ENCODE data around the gene SUPT5H.

The SUPT5H gene

GRCh38 chr19:39411081-39411831, 34.1 kb upstream of the SUPT5H start:
- Histone ChIP-seq H3F3A (ENCODE audit: insufficient read depth) (peaks cover 46% of the 10 kb centered on the region), H3K9me2 (replicated peaks; ENCODE audit: insufficient read depth, low read length) (no peaks in the 10 kb centered on the region), H3K27ac (ENCODE audit: low read depth, low read length) (peak overlapping the region; percentile 98), H3K4me2 (ENCODE audit: low read depth, low read length, poor library complexity, severe bottlenecking) (peak overlapping the region; percentile 97), H3K27me3 (ENCODE audit: low read length) (no peaks in the 10 kb centered on the region), H3K79me2 (ENCODE audit: insufficient read depth, low read length) (peaks cover 29% of the 10 kb centered on the region), H3K36me3 (ENCODE audit: low read length) (no peaks in the 10 kb centered on the region), H4K20me1 (ENCODE audit: low read depth, low read length) (no peaks in the 10 kb centered on the region), H3K4me3 (ENCODE audit: insufficient read depth, low read length, poor library complexity, severe bottlenecking) (peak overlapping the region; percentile 41), H2AFZ (ENCODE audit: low read depth, low read length, severe bottlenecking) (no peak overlapping the region), H3K9ac (ENCODE audit: low read length) (peak overlapping the region; percentile 94), H3K9me3 (ENCODE audit: insufficient read depth, low read length) (no peaks in the 10 kb centered on the region)
- TF ChIP-seq CTCF (IDR thresholded peaks at IDR 0.05; ENCODE audit: insufficient read depth, low read length, poor library complexity, severe bottlenecking) (no peak), EZH2phosphoT487 (conservative IDR thresholded peaks at IDR 0.05; ENCODE audit: low read length) (no peak)

GRCh38 chr19:39411832-39412099, 33.6 kb upstream of the SUPT5H start:
- peak overlapping the region; percentile 94 for H3K9ac ChIP-seq (ENCODE audit: low read length)
- TF ChIP-seq EZH2phosphoT487 (conservative IDR thresholded peaks at IDR 0.05; ENCODE audit: low read length) (no peak), CTCF (IDR thresholded peaks at IDR 0.05; ENCODE audit: insufficient read depth, low read length, poor library complexity, severe bottlenecking) (peak; percentile 78)
- H3K4me3 ChIP-seq (ENCODE audit: insufficient read depth, low read length, poor library complexity, severe bottlenecking): peak overlapping the region; percentile 41
- no peaks in the 10 kb centered on the region for H3K9me2 ChIP-seq (replicated peaks; ENCODE audit: insufficient read depth, low read length)
- no peaks in the 10 kb centered on the region for H3K36me3 ChIP-seq (ENCODE audit: low read length)
- peaks cover 45% of the 10 kb centered on the region for H3F3A ChIP-seq (ENCODE audit: insufficient read depth)
- no peaks in the 10 kb centered on the region for H4K20me1 ChIP-seq (ENCODE audit: low read depth, low read length)
- peaks cover 29% of the 10 kb centered on the region for H3K79me2 ChIP-seq (ENCODE audit: insufficient read depth, low read length)
- H3K27ac ChIP-seq (ENCODE audit: low read depth, low read length): peak overlapping the region; percentile 98
- H3K27me3 ChIP-seq (ENCODE audit: low read length): no peaks in the 10 kb centered on the region
- peak overlapping the region; percentile 97 for H3K4me2 ChIP-seq (ENCODE audit: low read depth, low read length, poor library complexity, severe bottlenecking)
- H2AFZ ChIP-seq (ENCODE audit: low read depth, low read length, severe bottlenecking): no peak overlapping the region
- no peaks in the 10 kb centered on the region for H3K9me3 ChIP-seq (ENCODE audit: insufficient read depth, low read length)

GRCh38 chr19:39412100-39412866, 33.1 kb upstream of the SUPT5H start, which contains the start of gene PLEKHG2:
PLEKHG2 (plus strand) TSS chr19:39412669; CDS start chr19:39414087, 1,418 bp downstream.
- Histone ChIP-seq H3K36me3 (ENCODE audit: low read length) (no peaks in the 10 kb centered on the region), H3K79me2 (ENCODE audit: insufficient read depth, low read length) (peaks cover 27% of the 10 kb centered on the region), H3K27ac (ENCODE audit: low read depth, low read length) (peak within 1 kb of the TSS; percentile 98), H3K9me3 (ENCODE audit: insufficient read depth, low read length) (no peaks in the 10 kb centered on the region), H3F3A (ENCODE audit: insufficient read depth) (peaks cover 40% of the 10 kb centered on the region), H4K20me1 (ENCODE audit: low read depth, low read length) (no peaks in the 10 kb centered on the region), H3K9ac (ENCODE audit: low read length) (peak within 1 kb of the TSS; percentile 100), H3K9me2 (replicated peaks; ENCODE audit: insufficient read depth, low read length) (no peaks in the 10 kb centered on the region), H3K4me2 (ENCODE audit: low read depth, low read length, poor library complexity, severe bottlenecking) (peak within 1 kb of the TSS; percentile 97), H2AFZ (ENCODE audit: low read depth, low read length, severe bottlenecking) (peak within 1 kb of the TSS; percentile 73), H3K27me3 (ENCODE audit: low read length) (no peaks in the 10 kb centered on the region), H3K4me3 (ENCODE audit: insufficient read depth, low read length, poor library complexity, severe bottlenecking) (peak within 1 kb of the TSS; percentile 100)
- TF ChIP-seq EZH2phosphoT487 (conservative IDR thresholded peaks at IDR 0.05; ENCODE audit: low read length) (no peak), CTCF (IDR thresholded peaks at IDR 0.05; ENCODE audit: insufficient read depth, low read length, poor library complexity, severe bottlenecking) (peak; percentile 92)
